H1 (cell line): ENCODE measurements around the gene IFNL1. TPM values are rescaled to one million over a fixed set of nuclear protein-coding genes. Genes with fewer than 3 reads are reported as not detected.

Source experiments
- CTCF ChIA-PET: fragments of 300-600 bp; sonication (Branson Sonifier 250); formaldehyde crosslinking; loops from one replicate; lab custom pipeline; 2021; ENCODE audit not compliant: partially characterized antibody; lab: Charles Lee
- POLR2A ChIA-PET: fragments of 300-600 bp; sonication (Branson Sonifier 250); formaldehyde crosslinking; loops from one replicate; lab custom pipeline; 2021; ENCODE audit warnings: inconsistent platforms; ENCODE audit not compliant: partially characterized antibody; lab: Charles Lee
- DNase-seq, 2 experiments: peaks; one replicate each; pipeline versions ENCODE4 v3.0.0 to v3.0.0-alpha.2; 2010 to 2022; ENCODE audit warnings: low spot score in 2 of 2, low read depth in 1 of 2, mixed read lengths in 1 of 2
- FAIRE-seq: peaks from 2 replicates; lab custom pipeline; 2011; peaks lifted over from hg19 to GRCh38; lab: Jason Lieb, UNC
- H2AFZ ChIP-seq: 2 replicates; pipeline ENCODE4 v1.8.1; 2012; ENCODE audit warnings: low read length, inconsistent platforms
- H2AK5ac ChIP-seq: 2 replicates; pipeline ENCODE4 v1.6.1; 2013; ENCODE audit warnings: low read depth, low read length
- H2BK120ac ChIP-seq: replicated peaks from 2 replicates; pipeline ENCODE3; 2013; ENCODE audit warnings: low read depth, low read length, inconsistent platforms
- H2BK12ac ChIP-seq: 2 replicates; pipeline ENCODE4 v1.6.1; 2013; ENCODE audit warnings: low read depth, low read length
- H2BK15ac ChIP-seq: 2 replicates; pipeline ENCODE4 v1.6.1; 2013; ENCODE audit warnings: low read length
- H2BK20ac ChIP-seq: 2 replicates; pipeline ENCODE4 v1.6.1; 2013; ENCODE audit warnings: low read length
- H2BK5ac ChIP-seq: 2 replicates; pipeline ENCODE4 v1.6.1; 2013; ENCODE audit warnings: low read depth, low read length
- H3K14ac ChIP-seq: 2 replicates; pipeline ENCODE4 v1.6.1; 2013; ENCODE audit warnings: inconsistent platforms; ENCODE audit not compliant: insufficient read length
- H3K18ac ChIP-seq: 2 replicates; pipeline ENCODE4 v1.6.1; 2013; ENCODE audit warnings: low read length; ENCODE audit errors: extremely low read depth
- H3K23ac ChIP-seq: 2 replicates; pipeline ENCODE4 v1.6.1; 2013; ENCODE audit warnings: inconsistent platforms; ENCODE audit not compliant: insufficient read length
- H3K23me2 ChIP-seq: 2 replicates; pipeline ENCODE4 v1.6.1; 2013; ENCODE audit warnings: low read depth, low read length
- H3K27ac ChIP-seq: 2 replicates; pipeline ENCODE4 v1.6.1; 2011; ENCODE audit warnings: low read depth, low read length, inconsistent platforms
- H3K27me3 ChIP-seq, 4 experiments: replicated peaks in 1 of 4; 1 replicate in 1 of 4; 2 replicates in 3 of 4; pipeline versions ENCODE4 v1.6.1 to v1.8.1; 2011 to 2013; ENCODE audit warnings: low read length in 3 of 4, mild to moderate bottlenecking in 3 of 4, inconsistent platforms in 2 of 4, mixed read lengths in 2 of 4, moderate library complexity in 1 of 4; ENCODE audit not compliant: control insufficient read depth in 3 of 4, insufficient read depth in 3 of 4; ENCODE audit errors: extremely low read depth in 1 of 4
- H3K36me3 ChIP-seq, 4 experiments: 2 replicates each; pipeline versions ENCODE4 v1.6.1 to v1.8.1; 2011 to 2013; ENCODE audit warnings: mild to moderate bottlenecking in 4 of 4, low read length in 3 of 4, moderate library complexity in 2 of 4, control low read depth in 1 of 4, inconsistent platforms in 1 of 4; ENCODE audit not compliant: insufficient read depth in 4 of 4, control insufficient read depth in 2 of 4
- H3K4ac ChIP-seq: replicated peaks from 2 replicates; pipeline ENCODE3; 2013; ENCODE audit warnings: low read length, low read depth, mixed read lengths, inconsistent platforms; ENCODE audit not compliant: insufficient read length
- H3K4me1 ChIP-seq, 4 experiments: replicated peaks in 1 of 4; 1 replicate in 1 of 4; 2 replicates in 3 of 4; pipeline versions ENCODE4 v1.6.1 to v1.8.1; 2011 to 2013; ENCODE audit warnings: low read length in 3 of 4, inconsistent platforms in 2 of 4, mixed read lengths in 1 of 4; ENCODE audit not compliant: insufficient read depth in 4 of 4, control insufficient read depth in 3 of 4
- H3K4me2 ChIP-seq, 2 experiments: 2 replicates each; pipeline versions ENCODE4 v1.6.1 to v1.8.1; 2011 to 2013; ENCODE audit warnings: low read depth in 2 of 2, low read length in 2 of 2, control low read depth in 1 of 2, inconsistent platforms in 1 of 2, mild to moderate bottlenecking in 1 of 2; ENCODE audit not compliant: insufficient read depth in 1 of 2
- H3K4me3 ChIP-seq, 4 experiments: fragments of 200-600, 300-600 bp in 1 of 4; sonication (generic), shearing (Covaris generic), sonication (Bioruptor Twin) in 1 of 4; 2 replicates each; pipeline versions ENCODE4 v1.5.1 to v1.8.1; 2011 to 2016; ENCODE audit warnings: low read length in 4 of 4, low read depth in 3 of 4, control low read depth in 2 of 4, inconsistent platforms in 2 of 4, mild to moderate bottlenecking in 2 of 4, mixed read lengths in 1 of 4, moderate library complexity in 1 of 4; ENCODE audit not compliant: insufficient read depth in 2 of 4; ENCODE audit errors: extremely low read depth in 1 of 4
- H3K56ac ChIP-seq: replicated peaks from 2 replicates; pipeline ENCODE3; 2013; ENCODE audit warnings: low read depth, mild to moderate bottlenecking, mixed read lengths, low read length, inconsistent platforms; ENCODE audit not compliant: insufficient read length
- H3K79me1 ChIP-seq: 2 replicates; pipeline ENCODE4 v1.6.1; 2013; ENCODE audit warnings: low read depth, low read length, control low read depth
- H3K79me2 ChIP-seq, 2 experiments: 2 replicates each; pipeline versions ENCODE4 v1.6.1 to v1.8.1; 2012 to 2013; ENCODE audit warnings: low read length in 2 of 2, mild to moderate bottlenecking in 2 of 2, inconsistent platforms in 1 of 2; ENCODE audit not compliant: insufficient read depth in 2 of 2, control insufficient read depth in 1 of 2
- H3K9ac ChIP-seq, 4 experiments: replicated peaks in 1 of 4; 1 replicate in 1 of 4; 2 replicates in 3 of 4; pipeline versions ENCODE4 v1.6.1 to v1.8.1; 2011 to 2013; ENCODE audit warnings: low read depth in 3 of 4, low read length in 3 of 4, control low read depth in 2 of 4, mild to moderate bottlenecking in 2 of 4, moderate library complexity in 2 of 4, inconsistent platforms in 1 of 4; ENCODE audit errors: extremely low read depth in 1 of 4
- H3K9me3 ChIP-seq, 2 experiments: 2 replicates each; pipeline versions ENCODE4 v1.6.1 to v1.8.1; 2012 to 2013; ENCODE audit warnings: mild to moderate bottlenecking in 2 of 2, moderate library complexity in 2 of 2, control low read depth in 1 of 2, inconsistent platforms in 1 of 2, low read depth in 1 of 2, low read length in 1 of 2, mixed read lengths in 1 of 2; ENCODE audit not compliant: insufficient read depth in 2 of 2
- H4K20me1 ChIP-seq, 2 experiments: replicated peaks in 1 of 2; 2 replicates each; pipeline versions ENCODE3 to v1.8.1; 2011 to 2013; ENCODE audit warnings: inconsistent platforms in 2 of 2, low read length in 2 of 2, mild to moderate bottlenecking in 1 of 2; ENCODE audit not compliant: insufficient read depth in 2 of 2, control insufficient read depth in 1 of 2
- H4K5ac ChIP-seq: 2 replicates; pipeline ENCODE4 v1.6.1; 2013; ENCODE audit warnings: low read length, low read depth, mixed read lengths, inconsistent platforms; ENCODE audit not compliant: insufficient read length
- H4K8ac ChIP-seq: 2 replicates; pipeline ENCODE4 v1.8.0; 2013; ENCODE audit warnings: mild to moderate bottlenecking, moderate library complexity, low read length, inconsistent platforms; ENCODE audit not compliant: insufficient read depth; ENCODE audit errors: extremely low read depth
- H4K91ac ChIP-seq: replicated peaks from 2 replicates; pipeline ENCODE3; 2013; ENCODE audit warnings: low read length, mixed read lengths, inconsistent platforms; ENCODE audit not compliant: insufficient read length
- CBX5 ChIP-seq: fragments of 300-800, 300-1000 bp; sonication (generic); IDR thresholded peaks from 2 replicates; pipeline ENCODE4 v1.7.1; 2016; ENCODE audit warnings: antibody characterized with exemption, low read length, low read depth
- HDAC6 ChIP-seq: IDR thresholded peaks from one replicate; pipeline ENCODE4 v1.7.1; 2012; ENCODE audit warnings: low read depth, mild to moderate bottlenecking, inconsistent platforms, low read length, moderate library complexity
- NANOG ChIP-seq: IDR thresholded peaks from 2 replicates; pipeline ENCODE4 v1.6.1; 2011; ENCODE audit warnings: low read length, low read depth, mild to moderate bottlenecking, inconsistent platforms; ENCODE audit not compliant: insufficient read depth, poor library complexity, severe bottlenecking
- USF2 ChIP-seq: IDR thresholded peaks from 2 replicates; pipeline ENCODE4 v1.6.1; 2011; ENCODE audit warnings: low read length, improper control_type of control experiment
- WGBS, 2 experiments: shearing (Covaris generic) in 1 of 2; methylation state at CpG; one replicate each; pipeline versions ENCODE4 v1.1.6 to v1.1.7; 2013 to 2015; ENCODE audit warnings: low lambda C conversion rate in 2 of 2, mixed read lengths in 2 of 2, inconsistent platforms in 1 of 2, low coverage in 1 of 2, missing lambda C conversion rate in 1 of 2; ENCODE audit not compliant: insufficient replicate concordance in 2 of 2, insufficient coverage in 1 of 2, insufficient read length in 1 of 2; ENCODE audit errors: extremely low coverage in 1 of 2, missing lambda C conversion rate in 1 of 2; 5-methylcytosine and 5-hydroxymethylcytosine counted together
- polyA plus RNA-seq, 7 experiments: library from polyadenylated mRNA; depleted of rRNA in 3 of 7; stranded (reverse) in 5 of 7; unstranded in 2 of 7; fragments of >200 nt in 5 of 7; fragments of 200-250 nt in 2 of 7; gene quantifications; 1 replicate in 5 of 7; 2 replicates in 1 of 7; 4 replicates in 1 of 7; pipeline versions ENCODE4 v1.2.1 to v1.2.3, GENCODE V29; 2011 to 2013; ENCODE audit warnings: missing spikeins in 2 of 7, mixed read lengths in 2 of 7
- total RNA-seq: library from RNA; stranded (reverse); fragmentation: NEBNext Ultra II Directional; extraction: Animal tissue kit (Norgen Biotek cat#: 25700); gene quantifications from 2 replicates; pipeline ENCODE4 v1.2.1, GENCODE V29; 2021
- TF ChIP-seq, protein P1 (sequence below), 3 experiments: IDR thresholded peaks; 1 replicate in 2 of 3; 2 replicates in 1 of 3; pipeline versions ENCODE4 v1.5.1 to v1.6.1; 2011; ENCODE audit warnings: low read length in 3 of 3, mild to moderate bottlenecking in 3 of 3, inconsistent platforms in 2 of 3, low read depth in 1 of 3, moderate library complexity in 1 of 3; ENCODE audit not compliant: insufficient read depth in 1 of 3; ENCODE audit errors: control extremely low read depth in 1 of 3

Gene IFNL1
- total and polyA plus RNA-seq, 2 of the 8 experiments (the other 6 are each of a cell fraction or from before 2014, with no cell fraction given) = not detected

- ChIA-PET CTCF (interaction anchor here (1.3 kb wide), 2 partner anchors 16 to 64 kb away, joined by 4 to 5 read pairs; no protein-coding TSS in a partner anchor), POLR2A (interaction anchor here (0.8 kb wide), 1 partner anchor 64 kb away, joined by 3 read pairs; no protein-coding TSS in a partner anchor)
Observed at GRCh38 chr19:39262496-39262895, 33.7 kb upstream of the IFNL1 start.

More at GRCh38 chr19:39262496-39262895, 33.7 kb upstream of the IFNL1 start:
- Histone ChIP-seq H3K18ac (no peak overlapping the region), H3K4me2 (no peak overlapping the region), H3K9ac (no peak overlapping the region), H3K27me3 (peaks cover 38 to 60% (median 41%) of the 10 kb centered on the region in 4 experiments), H3K79me1 (no peaks in the 10 kb centered on the region), H3K9me3 (peaks cover 0 to 12% of the 10 kb centered on the region in 2 experiments; a peak in 2 of 4 replicates), H4K5ac (no peak overlapping the region), H4K8ac (no peak overlapping the region), H2AK5ac (no peak overlapping the region), H3K4ac (no peak overlapping the region), H3K27ac (no peak overlapping the region), H3K79me2 (no peaks in the 10 kb centered on the region), H2BK120ac (no peak overlapping the region), H3K23me2 (peaks cover 11% of the 10 kb centered on the region; the same call in 1 of the 2 replicates), H2BK5ac (no peak overlapping the region), H3K4me1 (peaks cover 0 to 13% (median 7%) of the 10 kb centered on the region in 4 experiments; a peak in 4 of 7 replicates), H3K14ac (no peak overlapping the region), H2AFZ (no peak overlapping the region), H2BK20ac (no peak overlapping the region), H2BK15ac (no peak overlapping the region), H3K23ac (no peak overlapping the region), H2BK12ac (no peak overlapping the region), H3K4me3 (no peak overlapping the region), H3K36me3 (no peaks in the 10 kb centered on the region), H3K56ac (no peak overlapping the region)
- 76% methylated on average over 4 of the region's 4 CpGs; no CpG with 5 or more reads in 1 of the 2 experiments for WGBS, 2 experiments
- DNase-seq = no peak
- TF ChIP-seq, protein P1, sequence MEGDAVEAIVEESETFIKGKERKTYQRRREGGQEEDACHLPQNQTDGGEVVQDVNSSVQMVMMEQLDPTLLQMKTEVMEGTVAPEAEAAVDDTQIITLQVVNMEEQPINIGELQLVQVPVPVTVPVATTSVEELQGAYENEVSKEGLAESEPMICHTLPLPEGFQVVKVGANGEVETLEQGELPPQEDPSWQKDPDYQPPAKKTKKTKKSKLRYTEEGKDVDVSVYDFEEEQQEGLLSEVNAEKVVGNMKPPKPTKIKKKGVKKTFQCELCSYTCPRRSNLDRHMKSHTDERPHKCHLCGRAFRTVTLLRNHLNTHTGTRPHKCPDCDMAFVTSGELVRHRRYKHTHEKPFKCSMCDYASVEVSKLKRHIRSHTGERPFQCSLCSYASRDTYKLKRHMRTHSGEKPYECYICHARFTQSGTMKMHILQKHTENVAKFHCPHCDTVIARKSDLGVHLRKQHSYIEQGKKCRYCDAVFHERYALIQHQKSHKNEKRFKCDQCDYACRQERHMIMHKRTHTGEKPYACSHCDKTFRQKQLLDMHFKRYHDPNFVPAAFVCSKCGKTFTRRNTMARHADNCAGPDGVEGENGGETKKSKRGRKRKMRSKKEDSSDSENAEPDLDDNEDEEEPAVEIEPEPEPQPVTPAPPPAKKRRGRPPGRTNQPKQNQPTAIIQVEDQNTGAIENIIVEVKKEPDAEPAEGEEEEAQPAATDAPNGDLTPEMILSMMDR (IDR thresholded peaks at IDR 0.05; ENCODE audit: control extremely low read depth in 1 of 3, insufficient read depth in 1 of 3, low read depth in 1 of 3, low read length in 3 of 3) = no peak
- no peak for TF ChIP-seq HDAC6
- no peak for TF ChIP-seq CBX5
- no peak for TF ChIP-seq USF2
- no peak for TF ChIP-seq NANOG
- TF ChIP-seq, all 59 proteins: peak for 0
- Histone ChIP-seq H4K20me1 (peaks cover 0 to 4% of the 10 kb centered on the region in 2 experiments), H4K91ac (no peak overlapping the region)
- no peak for FAIRE-seq
